HG02610 (cell line): ENCODE data around the gene GNLY.
A peak's percentile ranks its signal among the peaks of the same experiment; 100 is the strongest.

ENCODE experiments used
- ATAC-seq: cut with Tn5 transposase; IDR thresholded peaks from one replicate; pipeline ENCODE4 v1.9.1; 2021; ENCODE audit warnings: mild to moderate bottlenecking, moderate library complexity; ENCODE audit not compliant: unreplicated experiment

The GNLY gene

DNA sequence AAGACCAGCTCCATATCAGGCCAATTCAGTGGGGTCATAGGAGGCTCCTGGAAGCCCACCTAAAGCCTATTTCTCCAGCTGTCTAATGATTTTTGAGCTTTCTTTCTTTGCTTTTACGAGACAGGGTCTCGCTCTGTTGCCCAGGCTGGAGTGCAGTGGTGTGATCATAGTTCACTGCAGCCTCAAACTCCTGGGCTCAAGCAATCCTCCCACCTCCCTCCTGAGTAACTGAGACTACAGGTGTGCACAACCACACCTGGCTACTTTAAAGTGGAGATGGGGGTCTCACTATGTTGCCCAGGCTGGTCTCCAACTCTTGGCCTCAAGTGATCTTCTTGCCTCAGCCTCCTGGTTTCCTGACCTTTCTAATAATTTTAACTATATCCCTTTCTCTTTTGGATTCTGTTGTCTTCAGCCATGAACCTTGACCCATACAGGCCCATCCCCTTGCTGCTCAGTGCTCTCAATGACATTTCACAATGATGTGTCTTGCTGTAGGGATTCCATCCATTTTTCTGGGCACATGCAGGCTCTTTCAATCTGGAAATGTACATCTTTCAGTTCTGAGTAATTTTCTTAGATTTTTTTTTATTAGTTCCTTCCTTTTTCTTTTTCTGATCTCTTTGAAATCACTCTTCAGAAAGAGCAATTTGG is 29.7 kb downstream of the GNLY start:
- ATAC-seq = no peak

GRCh38 chr2:85724731-85725181 is 30.6 kb downstream of the GNLY start:
- no peak for ATAC-seq

DNA sequence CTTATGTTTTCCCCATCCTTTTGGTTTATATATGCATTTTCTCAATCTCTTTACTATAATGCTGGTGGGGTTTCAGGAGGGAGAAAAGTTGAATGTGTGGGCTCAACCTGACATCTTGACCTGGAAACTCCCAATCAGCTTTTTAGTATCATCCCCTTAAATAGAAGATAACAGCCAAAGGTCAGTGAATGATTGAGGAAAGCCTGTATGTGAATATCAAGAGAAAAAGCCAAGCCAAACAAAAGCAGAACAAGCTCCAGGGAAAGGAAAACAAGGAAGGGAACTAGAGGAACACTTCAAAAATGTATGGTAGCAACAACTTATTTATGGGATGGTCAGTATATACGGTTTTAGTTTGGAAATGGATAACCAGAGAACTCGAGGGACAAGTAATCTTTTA is 31.3 kb downstream of the GNLY start:
- ATAC-seq = no peak

DNA sequence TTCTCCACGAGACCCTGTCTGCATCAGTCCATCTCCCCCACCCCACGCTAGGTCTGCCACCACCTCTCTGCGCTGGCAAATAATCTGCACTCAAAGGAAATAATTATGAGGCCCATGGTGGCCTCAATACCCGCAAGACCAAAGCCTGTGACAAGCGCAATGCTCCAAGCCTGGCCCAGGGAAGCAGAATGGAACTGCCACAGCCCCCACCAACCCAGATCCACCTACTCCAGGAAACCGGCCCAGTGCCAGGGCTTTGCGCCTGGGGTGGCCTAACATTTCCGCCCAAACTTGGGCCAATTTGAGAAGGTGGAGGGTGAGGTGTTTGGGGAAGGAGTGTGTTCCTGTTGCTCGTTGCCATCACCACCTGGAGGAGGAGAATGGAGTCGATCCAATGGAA is 33.6 kb downstream of the GNLY start:
- no peak for ATAC-seq

- no peak for ATAC-seq
Measured at GRCh38 chr2:85728342-85728741, 34.2 kb downstream of the GNLY start.

DNA sequence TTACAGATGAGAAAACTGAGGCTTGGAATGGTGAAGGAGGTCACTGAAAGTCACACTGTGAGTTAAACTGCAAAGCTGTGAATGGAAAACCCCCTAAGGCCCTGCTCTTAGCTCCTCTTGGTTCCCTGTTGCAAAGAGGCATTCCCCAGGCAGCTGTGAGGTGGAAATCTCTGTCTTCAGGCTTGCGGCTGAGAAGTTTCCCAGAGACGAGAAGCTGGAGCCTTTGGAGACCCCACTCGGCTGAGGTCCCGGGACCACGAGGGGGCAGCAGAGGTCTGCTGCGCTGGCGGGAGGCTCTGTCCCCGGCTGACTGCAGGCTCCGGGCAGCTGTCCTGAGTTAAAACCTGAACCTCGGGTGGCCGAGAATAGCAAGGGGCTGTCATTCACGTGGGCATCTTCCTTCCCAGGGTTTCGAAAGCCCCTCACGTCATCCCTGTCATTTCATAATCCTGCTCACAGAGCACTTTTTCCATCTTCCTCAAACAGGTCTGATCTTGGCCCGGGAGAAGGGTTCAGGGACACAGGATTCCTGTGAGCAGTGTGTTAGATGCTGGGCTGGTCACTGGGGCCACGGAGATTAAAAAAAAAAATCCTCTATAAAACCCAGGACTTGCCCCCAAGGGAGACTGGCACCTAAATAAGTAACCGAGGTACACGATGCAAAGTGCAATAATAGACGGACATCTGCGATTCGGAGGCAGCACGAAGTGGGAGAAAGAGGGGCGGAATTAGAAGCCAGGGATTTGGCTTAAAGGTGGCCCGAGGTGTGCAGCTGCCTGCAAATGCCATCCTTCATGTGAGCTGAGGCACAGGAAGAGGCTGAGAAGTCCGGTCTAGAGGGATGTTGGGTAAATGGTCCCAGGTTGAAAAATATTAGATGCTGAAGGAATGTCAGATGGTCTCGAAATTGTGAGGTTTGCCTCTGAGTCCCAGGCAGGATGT is 35.0 kb downstream of the GNLY start:
- ATAC-seq = peak; percentile 91

DNA sequence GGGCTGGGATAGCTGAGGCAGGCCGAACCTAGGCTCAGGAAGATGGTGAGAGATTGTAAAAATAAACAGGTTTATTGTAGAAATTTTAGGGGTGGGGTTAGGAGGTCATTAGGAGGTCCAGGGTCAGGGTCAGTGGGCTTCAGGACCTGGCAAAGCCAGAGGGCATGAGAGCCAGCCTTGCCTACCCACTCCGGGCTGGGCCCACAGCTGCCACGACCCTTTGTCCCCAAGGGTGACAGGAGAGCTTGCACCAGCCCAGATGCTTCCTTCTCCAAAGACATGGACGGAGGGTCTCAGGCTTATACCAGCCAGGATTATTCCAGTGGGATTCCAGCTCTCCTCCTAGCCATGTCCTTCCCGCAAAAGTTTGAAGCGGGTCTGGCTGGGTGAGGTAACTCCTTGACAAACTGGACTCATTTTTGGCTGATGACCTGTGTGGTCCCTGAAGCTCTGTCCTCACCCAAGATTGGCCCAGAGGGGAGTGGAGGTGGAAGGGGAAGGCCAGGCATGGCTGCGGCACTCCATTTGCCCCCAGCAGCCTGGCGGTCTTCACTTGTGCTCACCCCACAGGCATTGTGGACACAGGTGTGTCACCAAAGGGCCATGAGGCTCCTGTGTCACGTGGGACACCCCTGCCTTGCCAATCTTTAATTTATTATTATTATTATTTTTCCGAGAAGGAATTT is 35.8 kb downstream of the GNLY start:
- no peak for ATAC-seq

DNA sequence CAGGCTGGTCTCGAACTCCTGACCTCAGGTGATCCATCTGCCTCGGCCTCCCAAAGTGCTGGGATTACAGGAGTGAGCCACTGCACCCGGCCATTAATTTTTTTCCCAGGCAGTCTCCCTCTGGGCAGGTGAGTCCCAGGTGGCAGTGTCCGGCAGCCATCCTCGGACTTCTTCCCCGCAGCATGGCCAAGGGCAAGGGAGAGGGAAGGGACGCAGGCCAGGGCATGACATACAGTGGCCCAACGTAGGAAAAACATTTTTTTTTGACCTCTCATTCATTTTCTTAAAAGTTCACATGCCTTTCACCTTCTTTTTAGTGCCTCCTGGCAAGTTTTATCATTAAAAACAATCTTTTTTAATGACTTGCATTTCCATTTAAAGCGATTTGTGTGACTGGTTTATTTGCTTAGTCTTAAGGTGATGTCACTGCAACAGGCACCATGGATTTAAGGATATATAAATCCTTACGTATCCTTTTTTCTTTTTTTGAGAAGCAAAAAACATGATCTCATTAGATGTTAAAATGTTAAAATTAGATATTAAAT is 36.6 kb downstream of the GNLY start:
- ATAC-seq = no peak

DNA sequence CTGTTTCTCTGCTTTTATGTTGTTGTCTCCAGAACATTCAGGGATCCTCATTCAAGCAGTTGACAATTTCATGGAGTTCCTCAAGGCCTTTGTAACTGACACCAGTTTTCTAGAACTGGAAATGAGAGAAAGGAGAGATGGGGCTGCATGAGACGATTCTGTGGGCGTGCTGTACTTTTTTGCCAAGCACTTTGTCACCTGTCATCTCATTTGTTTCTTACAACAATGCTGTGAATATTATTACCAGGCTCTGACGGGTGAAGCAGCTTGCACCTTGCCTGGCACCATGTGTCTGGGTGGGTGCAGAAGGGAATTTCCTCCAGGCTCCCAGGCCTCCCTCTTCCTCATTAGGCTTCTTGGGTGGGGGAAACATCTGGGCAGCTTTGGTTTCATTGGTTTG is 37.4 kb downstream of the GNLY start:
- no peak for ATAC-seq

DNA sequence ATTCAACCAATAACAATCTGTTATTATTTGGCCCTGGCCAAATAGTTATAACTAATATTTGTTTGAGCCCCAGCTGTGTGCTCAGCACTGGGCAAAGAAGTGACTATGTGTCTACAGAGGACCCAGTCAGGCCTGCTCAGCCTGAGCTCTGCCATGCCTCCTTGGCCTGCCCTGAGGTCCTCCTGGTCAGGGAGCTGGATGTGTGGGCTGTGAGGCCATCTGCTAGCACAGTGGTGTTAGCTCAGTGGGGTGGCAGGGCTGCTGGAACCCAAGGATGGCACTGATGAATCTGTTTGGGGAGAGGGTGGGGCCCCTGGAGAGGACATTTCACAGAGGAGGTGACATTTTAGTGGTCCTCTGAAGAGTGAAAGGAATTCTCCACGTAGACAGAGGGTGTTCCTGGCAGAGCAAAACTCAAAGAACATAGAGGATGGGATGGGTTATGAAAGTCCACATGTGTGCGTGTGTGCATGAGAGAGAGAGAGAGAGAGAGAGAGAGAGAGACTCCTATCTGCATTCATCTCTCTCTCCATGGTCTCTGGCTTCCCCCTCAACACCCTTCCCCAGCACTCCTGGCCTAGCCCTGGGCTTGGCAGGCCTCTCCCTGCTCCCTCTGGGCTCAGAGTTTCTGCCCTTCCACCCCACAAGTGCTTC is 38.4 kb downstream of the GNLY start:
- no peak for ATAC-seq

DNA sequence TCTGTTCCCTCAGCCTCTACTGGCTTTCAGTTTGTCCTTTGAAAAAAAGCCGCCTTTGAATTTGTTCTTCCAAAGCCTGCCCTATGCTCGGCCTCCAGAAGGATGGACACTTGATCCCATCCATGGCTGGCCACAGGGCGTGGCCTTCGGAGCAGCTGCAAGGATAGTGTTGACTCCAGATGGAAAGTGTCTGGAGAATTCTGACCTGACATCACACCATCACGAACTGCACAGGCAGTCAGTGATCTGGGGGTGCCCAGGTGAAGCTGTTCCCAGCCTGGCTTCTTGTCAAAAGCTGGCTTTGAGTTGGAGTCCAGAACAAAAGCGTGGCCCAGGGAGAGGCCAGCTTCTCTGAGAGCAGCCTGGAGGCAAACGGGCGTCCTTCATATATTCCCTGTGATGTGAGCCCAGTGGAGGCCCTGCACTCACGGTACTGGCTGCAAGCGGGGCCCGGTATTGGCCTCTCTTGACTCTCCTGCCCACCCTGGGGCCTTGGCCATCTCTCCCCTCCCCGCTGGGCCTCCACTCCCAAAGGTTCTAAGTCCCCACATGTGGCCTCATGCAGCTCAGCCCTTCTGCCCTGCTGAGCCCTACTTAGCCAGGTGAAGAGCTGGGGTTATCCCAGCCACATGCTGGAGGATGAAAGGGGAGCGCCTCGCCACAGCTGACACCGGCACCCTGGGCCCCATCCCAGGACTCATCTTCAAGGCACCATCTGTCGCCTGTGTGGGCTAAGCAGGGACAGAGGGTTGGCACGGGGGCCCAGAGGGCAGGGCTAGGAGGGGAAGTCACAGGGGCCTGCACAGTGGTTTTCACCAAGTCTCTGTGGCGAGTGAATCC is 39.2 kb downstream of the GNLY start:
- no peak for ATAC-seq

DNA sequence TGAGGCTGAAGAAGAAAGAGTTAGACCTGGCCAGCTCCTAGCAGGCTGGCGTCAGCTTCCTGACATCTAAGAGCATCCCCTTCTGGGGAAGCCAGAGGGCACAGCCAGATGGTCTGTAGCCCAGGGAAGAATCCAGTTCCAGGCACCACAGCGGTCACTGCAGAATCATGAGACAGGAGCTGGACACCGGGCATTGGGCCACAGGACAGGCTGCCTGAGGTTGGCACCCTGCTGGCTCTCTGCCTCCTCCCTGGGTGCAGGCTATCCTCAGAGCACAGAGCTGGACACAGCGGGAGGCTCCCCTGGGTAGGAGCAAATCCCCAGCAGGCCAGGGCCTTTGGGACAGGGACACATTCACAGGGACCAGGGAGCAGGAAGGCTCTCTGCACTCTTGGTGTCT is 39.9 kb downstream of the GNLY start:
- ATAC-seq = no peak

- no peak for ATAC-seq
Measured at GRCh38 chr2:85734942-85735608, 40.9 kb downstream of the GNLY start.

DNA sequence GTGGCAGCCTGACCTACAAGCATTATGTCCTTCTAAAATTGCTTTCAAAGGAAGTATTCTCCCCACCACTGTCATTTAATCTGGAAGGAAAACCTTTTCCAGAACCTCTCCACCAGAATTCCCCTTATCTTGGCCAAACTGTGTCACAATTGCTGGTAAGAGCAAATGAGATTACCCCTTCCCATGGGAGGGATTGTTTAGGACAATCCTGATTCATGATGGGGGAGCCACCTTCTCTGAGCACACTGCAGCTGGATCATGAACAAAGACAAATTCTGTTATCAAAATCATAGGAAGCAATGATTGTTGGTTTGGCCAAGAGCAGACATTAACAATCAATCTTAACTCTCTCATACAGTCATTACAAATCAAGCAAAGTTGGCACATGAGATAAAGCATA is 41.5 kb downstream of the GNLY start:
- no peak for ATAC-seq

- no peak for ATAC-seq
Measured at GRCh38 chr2:85736456-85737355, 42.5 kb downstream of the GNLY start.

DNA sequence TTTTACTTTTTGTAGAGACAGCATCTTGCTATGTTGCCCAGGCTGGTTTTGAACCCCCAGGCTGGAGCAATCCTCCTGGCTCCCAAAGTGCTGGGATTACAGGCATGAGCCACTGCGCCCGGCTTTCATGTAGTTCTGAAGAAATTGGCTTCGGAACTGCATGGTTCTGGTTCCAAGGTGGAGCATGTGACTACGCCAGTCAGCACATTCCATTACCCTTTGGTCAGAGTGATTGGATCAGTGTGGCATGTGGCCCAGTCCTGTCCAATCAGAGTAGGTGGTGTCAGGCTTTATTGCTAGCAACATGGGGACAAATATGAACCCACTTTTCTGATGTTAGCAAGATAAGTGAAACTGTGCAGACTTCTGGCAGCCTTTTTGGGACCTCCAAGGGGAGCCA is 43.3 kb downstream of the GNLY start:
- ATAC-seq = no peak

GRCh38 chr2:85737961-85738360 is 43.8 kb downstream of the GNLY start:
- no peak for ATAC-seq

GRCh38 chr2:85740193-85740592 is 46.0 kb downstream of the GNLY start:
- ATAC-seq = no peak
